C4-2B (cell line): ENCODE data around the gene PLA2R1.

ENCODE experiments used
- CTCF ChIP-seq: fragments of 450-650 bp; conservative IDR thresholded peaks from 2 replicates; pipeline ENCODE4 v1.5.1; 2017; ENCODE audit warnings: mild to moderate bottlenecking
- ZFX ChIP-seq: fragments of 450-650 bp; IDR thresholded peaks from 2 replicates; pipeline ENCODE4 v1.6.1; 2017

- no peak for TF ChIP-seq ZFX
- no peak for TF ChIP-seq CTCF
These were observed 157.5 kb downstream of the PLA2R1 start for GRCh38 chr2:159904959-159905305.
